Right atrium auricular region (tissue), 2 donors: ENCODE measurements around the gene DNASE1. TPM values are rescaled to one million over a fixed set of nuclear protein-coding genes. Genes with fewer than 3 reads are reported as not detected.

ENCODE experiments used
- DNase-seq: peaks from one replicate; pipeline ENCODE4 v3.0.0-alpha.2; 2019; ENCODE audit warnings: low spot score
- H3K27ac ChIP-seq, 2 donors: fragments of 200-600 bp; sonication (generic); 1 replicate in 1 of 2; 2 replicates in 1 of 2; pipeline ENCODE4 v1.5.1; 2016 to 2019
- H3K27me3 ChIP-seq, 2 donors: fragments of 200-600 bp; sonication (generic); one replicate each; pipeline versions ENCODE4 v1.5.1 to v1.6.0; 2017 to 2019
- H3K36me3 ChIP-seq: fragments of 200-600 bp; sonication (generic); one replicate; pipeline ENCODE4 v1.5.1; 2016
- H3K4me1 ChIP-seq, 2 donors: fragments of 200-600 bp; sonication (generic); one replicate each; pipeline versions ENCODE4 v1.5.1 to v1.6.0; 2017 to 2019
- H3K4me3 ChIP-seq, 2 donors: fragments of 200-600 bp; sonication (generic); 1 replicate in 1 of 2; 2 replicates in 1 of 2; pipeline ENCODE4 v1.5.1; 2017 to 2019; ENCODE audit warnings: mild to moderate bottlenecking in 1 of 2, moderate library complexity in 1 of 2
- H3K9me3 ChIP-seq, 2 donors: fragments of 200-600 bp; sonication (generic); one replicate each; pipeline ENCODE4 v1.5.1; 2019
- CTCF ChIP-seq, 2 donors: fragments of 200-600 bp; sonication (generic); IDR thresholded peaks; one replicate each; pipeline ENCODE4 v1.5.1; 2019; ENCODE audit warnings: antibody characterized with exemption in 2 of 2
- total RNA-seq, 2 donors: library from RNA; depleted of rRNA; stranded (reverse); fragments of >200 nt; gene quantifications; one replicate each; pipeline ENCODE4 v1.1.0, GENCODE V29; 2016

The DNASE1 gene
- total RNA-seq, 2 donors from 2014 or later = 2.7 to 6.7 TPM

- no peaks in the 10 kb centered on the region for H3K27me3 ChIP-seq
- no peak overlapping the region for H3K27ac ChIP-seq
- no peak for TF ChIP-seq CTCF (IDR thresholded peaks at IDR 0.05)
- DNase-seq = no peak
- no peak overlapping the region for H3K4me3 ChIP-seq
- no peaks in the 10 kb centered on the region for H3K36me3 ChIP-seq
- no peaks in the 10 kb centered on the region for H3K4me1 ChIP-seq
- H3K9me3 ChIP-seq = no peaks in the 10 kb centered on the region
Measured at GRCh38 chr16:3623642-3624041, 30.8 kb upstream of the DNASE1 start.

GRCh38 chr16:3625331-3625730, 29.2 kb upstream of the DNASE1 start:
- Histone ChIP-seq H3K9me3 (no peaks in the 10 kb centered on the region), H3K4me3 (no peak overlapping the region), H3K27ac (no peak overlapping the region), H3K27me3 (no peaks in the 10 kb centered on the region), H3K4me1 (no peaks in the 10 kb centered on the region), H3K36me3 (no peaks in the 10 kb centered on the region)
- DNase-seq = no peak
- TF ChIP-seq CTCF (IDR thresholded peaks at IDR 0.05) = no peak

- Histone ChIP-seq H3K9me3 (no peaks in the 10 kb centered on the region), H3K36me3 (no peaks in the 10 kb centered on the region), H3K4me1 (no peaks in the 10 kb centered on the region), H3K4me3 (no peak overlapping the region), H3K27me3 (no peaks in the 10 kb centered on the region), H3K27ac (no peak overlapping the region)
- no peak for TF ChIP-seq CTCF (IDR thresholded peaks at IDR 0.05)
- no peak for DNase-seq
Measured at GRCh38 chr16:3625911-3626732, 28.4 kb upstream of the DNASE1 start.

GRCh38 chr16:3637371-3637923, 17.0 kb upstream of the DNASE1 start:
- Histone ChIP-seq H3K4me3 (no peak overlapping the region), H3K9me3 (no peaks in the 10 kb centered on the region), H3K27me3 (no peaks in the 10 kb centered on the region), H3K27ac (no peak overlapping the region), H3K4me1 (peaks cover 0 to 9% of the 10 kb centered on the region in 2 donors), H3K36me3 (peaks cover 6% of the 10 kb centered on the region)
- TF ChIP-seq CTCF (IDR thresholded peaks at IDR 0.05) = no peak
- DNase-seq = peak; percentile 32

- DNase-seq = peak; percentile 30
- no peak for TF ChIP-seq CTCF (IDR thresholded peaks at IDR 0.05)
- no peak overlapping the region for H3K27ac ChIP-seq
- peaks cover 0 to 15% of the 10 kb centered on the region in 2 donors for H3K4me1 ChIP-seq
- no peak overlapping the region for H3K4me3 ChIP-seq
- H3K27me3 ChIP-seq = no peaks in the 10 kb centered on the region
- no peaks in the 10 kb centered on the region for H3K9me3 ChIP-seq
- H3K36me3 ChIP-seq = peaks cover 6% of the 10 kb centered on the region
Measured at GRCh38 chr16:3638916-3639644, 15.4 kb upstream of the DNASE1 start.
